GM19438 (cell line): ENCODE data around the gene SLC16A1.
"Not testable (repeated sequence)": the region's sequence is repeated elsewhere in the genome, so short reads cannot be mapped to it uniquely, and the experiment has no call there.

ENCODE experiments used
- ATAC-seq: cut with Tn5 transposase; IDR thresholded peaks from one replicate; pipeline ENCODE4 v1.9.1; 2021; ENCODE audit warnings: low read depth; ENCODE audit not compliant: unreplicated experiment

The SLC16A1 gene

GRCh38 chr1:112887599-112888283 lies 68.3 kb downstream of the SLC16A1 start:
- ATAC-seq = no peak

GRCh38 chr1:112884996-112885395 lies 71.0 kb downstream of the SLC16A1 start:
- ATAC-seq = not testable (repeated sequence)

DNA sequence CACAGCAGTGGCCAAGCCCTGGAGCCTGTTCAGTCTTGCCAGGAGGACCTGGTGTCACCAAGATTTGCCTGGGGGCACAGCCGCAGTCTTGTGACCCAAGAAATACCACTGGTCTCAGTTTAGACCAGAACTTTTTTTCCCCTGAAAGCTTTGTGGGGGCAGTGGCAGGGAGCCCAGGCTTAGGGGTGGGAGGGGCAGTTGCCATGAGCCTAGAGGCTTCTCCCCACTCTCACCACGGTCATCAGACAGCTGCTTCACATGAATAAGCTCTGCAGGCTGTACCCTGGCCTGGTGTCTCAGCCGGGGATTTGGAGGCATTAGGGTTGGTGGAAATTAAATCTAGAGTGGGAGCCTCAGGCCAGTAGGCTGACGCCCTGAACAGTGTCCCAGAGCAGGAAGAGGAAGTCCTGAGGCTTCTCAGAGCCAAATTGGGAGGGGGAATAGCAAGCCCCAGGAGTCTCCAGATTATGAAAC lies 73.7 kb downstream of the SLC16A1 start:
- ATAC-seq = no peak

GRCh38 chr1:112881742-112882127 lies 74.3 kb downstream of the SLC16A1 start:
- ATAC-seq = no peak

GRCh38 chr1:112879834-112880233 lies 76.2 kb downstream of the SLC16A1 start:
- ATAC-seq = no peak

- ATAC-seq = no peak
These were observed 77.7 kb downstream of the SLC16A1 start for GRCh38 chr1:112878321-112878720.

DNA sequence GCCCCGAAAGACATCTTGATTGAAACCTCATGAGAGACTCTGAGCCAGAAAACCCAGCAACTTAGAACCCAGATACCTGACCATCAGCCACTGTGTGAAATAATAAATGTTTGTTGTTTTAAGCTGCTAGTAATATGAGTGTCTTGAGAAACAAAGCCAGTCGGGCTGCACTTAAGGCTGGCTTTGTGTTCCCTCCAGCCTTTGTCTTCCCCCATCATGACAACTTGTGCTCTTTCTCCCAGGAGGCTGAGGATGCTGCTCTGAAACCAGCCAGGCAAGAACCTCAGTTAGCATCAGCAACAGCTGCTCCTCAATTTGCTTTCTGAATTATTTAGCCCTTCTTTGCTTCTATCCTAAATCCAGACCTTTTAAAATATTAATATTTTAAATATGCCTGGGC lies 78.2 kb downstream of the SLC16A1 start:
- no peak for ATAC-seq

- ATAC-seq = no peak
These were observed 79.7 kb downstream of the SLC16A1 start for GRCh38 chr1:112876315-112876714.

- ATAC-seq = no peak
These were observed 83.4 kb downstream of the SLC16A1 start for GRCh38 chr1:112872551-112872962.

- no peak for ATAC-seq
These were observed 84.9 kb downstream of the SLC16A1 start for GRCh38 chr1:112870887-112871646.

GRCh38 chr1:112869895-112870294 lies 86.1 kb downstream of the SLC16A1 start:
- ATAC-seq = no peak

- no peak for ATAC-seq
These were observed 87.8 kb downstream of the SLC16A1 start for GRCh38 chr1:112868191-112868590.

- ATAC-seq = no peak
These were observed 89.0 kb downstream of the SLC16A1 start for GRCh38 chr1:112866981-112867380.

DNA sequence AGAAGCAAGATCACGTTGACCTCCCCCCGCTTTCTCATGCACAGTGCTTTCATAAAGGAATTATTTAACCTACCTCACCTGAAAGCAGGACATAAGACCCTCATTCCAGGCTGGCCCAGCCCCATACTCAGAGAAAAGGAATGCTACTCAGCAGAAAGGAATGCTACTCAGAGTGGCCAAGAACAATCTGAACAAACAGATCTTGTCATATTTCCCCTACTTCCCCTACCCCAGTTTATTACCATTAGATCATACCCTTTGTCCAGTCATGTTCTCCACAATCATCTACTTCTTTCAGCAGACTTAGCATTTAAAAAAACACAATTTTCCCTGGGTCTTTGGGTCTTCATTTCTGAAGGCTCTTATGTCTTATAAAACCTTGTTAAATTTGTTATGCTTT lies 89.8 kb downstream of the SLC16A1 start:
- no peak for ATAC-seq

GRCh38 chr1:112862753-112863426 lies 93.1 kb downstream of the SLC16A1 start:
- no peak for ATAC-seq
